Heart left ventricle (tissue), 13 donors: ENCODE data around the gene EPS8.

ENCODE experiments used
- CTCF ChIP-seq, 12 donors: fragments of 200-600 bp; sonication (generic) in 4 of 12; IDR thresholded peaks; one replicate each; pipeline versions ENCODE4 v1.5.0 to v1.8.0; 2018 to 2022; ENCODE audit warnings: antibody characterized with exemption in 12 of 12, mild to moderate bottlenecking in 5 of 12
- POLR2A ChIP-seq, 2 donors: fragments of 450-650 bp; IDR thresholded peaks; one replicate each; pipeline ENCODE4 v1.6.1; 2017; ENCODE audit warnings: antibody characterized with exemption in 2 of 2, mild to moderate bottlenecking in 2 of 2, moderate library complexity in 2 of 2
- donor health status: ischemic (EF 13 %, LVEDD 7.1; RV severe dilation, severe dysfunction).
- donor health status: DM: no; HTN: yes; CAD: no.
- donor health status: DM: no; HTN: no; CAD: no.
- donor health status: ischemic (EF 25% LVEDD 6.9; RV normal size, moderate dysfunction).
- donor health status: ischemic (EF 25% LVEDD 5.7; RV mildly dilated, moderate dysfunction).
- donor health status: ischemic (EF 35%, LVEDD 5.7; RV mildly dilated, moderate dysfunction).
- donor health status: nonischemic (EF 11% LVEDD 7.7; RV severe dilation, severe dysfunction).
- donor health status: DM: yes; HTN: yes; CAD: no.
- donor health status: PGD.
- donor health status: ischemic (EF 29% LVEDD 5.4; RV normal size, mild dysfunction).
- donor health status: nonischemic (EF 23%, LVEDD 6.1; RV moderate dilation, normal function).

- TF ChIP-seq CTCF (IDR thresholded peaks at IDR 0.05), result no peak
- no peak for TF ChIP-seq POLR2A (IDR thresholded peaks at IDR 0.05)
These were observed 71.1 kb downstream of the EPS8 start for GRCh38 chr12:15717940-15718567.
